ENCODE data around the gene KIF26B.

The KIF26B gene

DNA sequence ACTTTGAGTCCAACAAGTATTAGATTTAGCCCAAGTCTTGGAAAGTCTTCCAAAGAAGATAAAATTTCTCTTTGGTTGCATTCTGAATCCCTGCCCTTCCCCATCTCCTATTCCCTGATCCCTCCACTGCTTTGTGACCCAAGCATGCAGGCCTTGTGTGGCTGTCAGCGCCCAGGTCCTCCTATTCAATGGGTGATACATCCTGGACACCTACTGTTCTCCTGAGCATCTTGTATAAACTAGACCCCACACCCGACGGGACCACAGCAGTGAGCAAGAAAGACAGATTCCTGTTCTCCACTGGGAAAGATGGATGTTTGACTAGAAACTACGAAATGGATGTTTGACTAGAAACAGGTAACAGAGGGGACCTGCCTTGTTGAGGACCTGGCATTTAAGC is 136.6 kb downstream of the KIF26B start:
- no peaks in the 10 kb centered on the region for H3K36me3 ChIP-seq
- no peak overlapping the region for H3K4me2 ChIP-seq
- no peaks in the 10 kb centered on the region for H4K20me1 ChIP-seq
- H3K27me3 ChIP-seq: peaks cover 0 to 17% (median 0%) of the 10 kb centered on the region in 11 experiments; a peak in 3 of 22 replicates
- H3K9ac ChIP-seq: no peak overlapping the region
- no peaks in the 10 kb centered on the region for H3K4me1 ChIP-seq
- TF ChIP-seq Cebpa-rat (IDR thresholded peaks at IDR 0.05): no peak
- no peaks in the 10 kb centered on the region for H3K9me3 ChIP-seq (replicated peaks in 1 of 11)
- H3K27ac ChIP-seq: no peak overlapping the region
- H3K4me3 ChIP-seq: no peak overlapping the region

- no peak overlapping the region for H3K4me3 ChIP-seq
- H3K9ac ChIP-seq: no peak overlapping the region
- no peak overlapping the region for H3K27ac ChIP-seq
- no peak overlapping the region for H3K4me2 ChIP-seq
- H3K36me3 ChIP-seq: no peaks in the 10 kb centered on the region
- no peaks in the 10 kb centered on the region for H3K9me3 ChIP-seq (replicated peaks in 1 of 11)
- H3K4me1 ChIP-seq: no peaks in the 10 kb centered on the region
- H4K20me1 ChIP-seq: no peaks in the 10 kb centered on the region
- TF ChIP-seq Cebpa-rat (IDR thresholded peaks at IDR 0.05): no peak
- peaks cover 0 to 17% (median 0%) of the 10 kb centered on the region in 11 experiments; a peak in 3 of 22 replicates for H3K27me3 ChIP-seq
Measured at GRCh38 chr1:245292141-245292540, 137.4 kb downstream of the KIF26B start.

DNA sequence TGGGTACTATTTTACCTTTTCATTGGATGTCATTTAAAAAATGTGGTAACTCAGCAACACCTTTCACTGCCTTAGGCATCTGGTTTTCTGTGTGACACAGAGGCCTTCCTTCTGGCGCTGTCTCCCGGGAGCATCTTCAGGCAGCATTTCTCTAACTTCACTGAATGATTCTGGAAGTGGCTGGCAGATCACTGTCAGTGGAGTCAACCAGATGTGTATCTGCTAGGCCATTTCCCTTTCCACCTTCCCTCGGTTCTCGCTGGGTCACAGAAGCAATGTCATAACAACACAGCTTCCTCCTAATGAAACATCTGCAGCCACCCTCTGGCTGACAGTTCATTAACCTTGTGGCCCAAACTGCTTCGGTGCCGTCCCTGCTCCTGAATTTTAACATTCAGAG is 137.8 kb downstream of the KIF26B start:
- TF ChIP-seq Cebpa-rat (IDR thresholded peaks at IDR 0.05): no peak
- Histone ChIP-seq H3K4me1 (no peaks in the 10 kb centered on the region), H3K27ac (no peak overlapping the region), H3K36me3 (no peaks in the 10 kb centered on the region), H3K9me3 (replicated peaks in 1 of 11) (no peaks in the 10 kb centered on the region), H3K4me3 (no peak overlapping the region), H3K9ac (no peak overlapping the region), H3K27me3 (peaks cover 0 to 17% (median 0%) of the 10 kb centered on the region in 11 experiments; a peak in 3 of 22 replicates), H3K4me2 (no peak overlapping the region), H4K20me1 (no peaks in the 10 kb centered on the region)

DNA sequence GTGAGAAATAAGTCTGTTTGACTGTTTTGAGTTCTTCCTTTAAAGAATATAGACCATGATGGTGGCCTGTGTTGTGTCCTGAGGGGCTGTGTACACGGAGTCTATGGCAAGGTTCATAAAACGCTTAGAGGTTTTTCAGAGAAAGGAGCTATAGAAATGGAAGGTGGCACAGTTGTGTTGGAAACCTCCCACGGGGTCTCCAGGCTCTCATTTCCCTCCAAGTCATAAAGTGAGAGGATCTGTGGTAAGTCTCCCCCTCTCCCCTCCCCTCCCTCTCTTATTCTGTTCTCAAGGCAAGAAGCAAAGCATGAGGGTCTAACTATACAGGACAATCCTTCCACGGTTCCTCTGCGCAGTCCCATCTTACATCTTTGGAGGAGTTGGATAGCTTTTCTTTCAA is 139.2 kb downstream of the KIF26B start:
- Histone ChIP-seq H3K4me1 (no peaks in the 10 kb centered on the region), H3K4me2 (no peak overlapping the region), H4K20me1 (no peaks in the 10 kb centered on the region), H3K9me3 (replicated peaks in 1 of 11) (no peaks in the 10 kb centered on the region), H3K4me3 (no peak overlapping the region), H3K27me3 (peaks cover 0 to 25% (median 0%) of the 10 kb centered on the region in 11 experiments; a peak in 3 of 22 replicates), H3K9ac (no peak overlapping the region), H3K36me3 (no peaks in the 10 kb centered on the region), H3K27ac (no peak overlapping the region)
- no peak for TF ChIP-seq Cebpa-rat (IDR thresholded peaks at IDR 0.05)

- H3K36me3 ChIP-seq: no peaks in the 10 kb centered on the region
- H3K9me3 ChIP-seq (replicated peaks in 1 of 11): no peaks in the 10 kb centered on the region
- H3K4me2 ChIP-seq: no peak overlapping the region
- H3K4me3 ChIP-seq: no peak overlapping the region
- no peaks in the 10 kb centered on the region for H4K20me1 ChIP-seq
- no peak overlapping the region for H3K9ac ChIP-seq
- no peak for TF ChIP-seq Cebpa-rat (IDR thresholded peaks at IDR 0.05)
- no peaks in the 10 kb centered on the region for H3K4me1 ChIP-seq
- H3K27me3 ChIP-seq: peaks cover 0 to 26% (median 0%) of the 10 kb centered on the region in 11 experiments; a peak in 2 of 22 replicates
- no peak overlapping the region for H3K27ac ChIP-seq
Measured at GRCh38 chr1:245298781-245299180, 144.0 kb downstream of the KIF26B start.

GRCh38 chr1:245301162-245301580 is 146.4 kb downstream of the KIF26B start:
- no peak overlapping the region for H3K9ac ChIP-seq

GRCh38 chr1:245301921-245302320 is 147.1 kb downstream of the KIF26B start:
- H3K9ac ChIP-seq: no peak overlapping the region
- no peaks in the 10 kb centered on the region for H3K9me3 ChIP-seq (replicated peaks in 1 of 11)
- H3K4me1 ChIP-seq: no peaks in the 10 kb centered on the region
- H3K27ac ChIP-seq: no peak overlapping the region
- peaks cover 0 to 32% (median 0%) of the 10 kb centered on the region in 11 experiments; a peak in 3 of 22 replicates for H3K27me3 ChIP-seq
- H3K36me3 ChIP-seq: no peaks in the 10 kb centered on the region
- no peak overlapping the region for H3K4me2 ChIP-seq
- TF ChIP-seq Cebpa-rat (IDR thresholded peaks at IDR 0.05): no peak
- H3K4me3 ChIP-seq: no peak overlapping the region
- no peaks in the 10 kb centered on the region for H4K20me1 ChIP-seq

More at GRCh38 chr1:245301162-245301580, 146.4 kb downstream of the KIF26B start:
- Histone ChIP-seq H3K4me3 (no peak overlapping the region), H3K27ac (no peak overlapping the region), H4K20me1 (no peaks in the 10 kb centered on the region), H3K9me3 (replicated peaks in 1 of 11) (no peaks in the 10 kb centered on the region), H3K4me2 (no peak overlapping the region), H3K36me3 (no peaks in the 10 kb centered on the region), H3K27me3 (peaks cover 0 to 32% (median 0%) of the 10 kb centered on the region in 11 experiments; a peak in 3 of 22 replicates), H3K4me1 (no peaks in the 10 kb centered on the region)
- TF ChIP-seq Cebpa-rat (IDR thresholded peaks at IDR 0.05): no peak

DNA sequence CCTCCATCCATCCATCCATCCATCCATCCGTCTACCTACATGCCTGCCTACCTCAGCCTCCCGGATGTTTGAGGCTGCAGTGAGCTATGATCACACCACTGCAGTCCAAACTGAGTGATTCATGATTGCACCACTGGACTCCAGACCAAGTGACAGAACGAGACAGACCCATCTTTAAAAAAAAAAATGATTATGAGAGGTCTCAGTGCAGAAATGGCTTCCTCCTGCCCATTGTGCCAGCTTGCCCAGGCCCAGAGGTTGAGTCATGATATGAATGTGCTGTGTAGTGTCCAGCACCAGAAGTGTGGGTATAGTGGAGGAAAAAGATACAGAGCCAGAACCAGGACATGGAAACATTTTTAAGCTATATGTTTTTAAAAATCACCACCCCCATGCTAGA is 149.9 kb downstream of the KIF26B start:
- Histone ChIP-seq H3K36me3 (no peaks in the 10 kb centered on the region), H3K9ac (no peak overlapping the region), H3K9me3 (replicated peaks in 1 of 11) (no peaks in the 10 kb centered on the region), H3K4me2 (no peak overlapping the region), H3K27me3 (peaks cover 0 to 25% (median 0%) of the 10 kb centered on the region in 11 experiments; a peak in 3 of 22 replicates), H3K27ac (no peak overlapping the region), H4K20me1 (no peaks in the 10 kb centered on the region), H3K4me1 (no peaks in the 10 kb centered on the region), H3K4me3 (no peak overlapping the region)
- TF ChIP-seq Cebpa-rat (IDR thresholded peaks at IDR 0.05): no peak

DNA sequence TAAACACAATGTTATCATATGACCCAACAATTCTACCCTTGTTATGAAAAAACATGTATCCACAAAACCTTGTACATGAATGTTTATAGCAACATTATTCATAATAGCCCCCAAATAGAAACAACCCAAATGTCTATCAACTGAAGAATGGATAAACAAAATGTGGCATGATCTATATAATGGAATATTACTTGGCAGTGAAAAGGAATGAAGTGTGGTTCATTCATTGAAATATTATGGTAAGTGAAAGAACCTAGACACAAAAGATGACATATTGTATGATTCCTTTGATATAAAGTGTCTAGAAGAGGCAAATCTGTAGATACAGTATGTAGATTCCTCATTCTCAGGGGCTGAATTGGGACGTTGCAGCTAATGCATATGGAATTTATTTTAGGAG is 151.2 kb downstream of the KIF26B start:
- Histone ChIP-seq H3K9ac (no peak overlapping the region), H3K4me1 (peaks cover 9 to 10% (median 10%) of the 10 kb centered on the region in 10 experiments), H3K9me3 (replicated peaks in 1 of 11) (no peaks in the 10 kb centered on the region), H3K27me3 (peaks cover 0 to 32% (median 0%) of the 10 kb centered on the region in 11 experiments; a peak in 4 of 22 replicates), H3K36me3 (no peaks in the 10 kb centered on the region), H4K20me1 (peaks cover 0 to 9% (median 0%) of the 10 kb centered on the region in 11 experiments; a peak in 4 of 22 replicates), H3K27ac (no peak overlapping the region), H3K4me3 (no peak overlapping the region), H3K4me2 (no peak overlapping the region)
- no peak for TF ChIP-seq Cebpa-rat (IDR thresholded peaks at IDR 0.05)
